ENCODE data around the gene GORAB.

GORAB gene

GRCh38 chr1:170559166-170559565 lies 27.2 kb downstream of the GORAB start:
- Histone ChIP-seq H3K27me3 (ENCODE audit: control insufficient read depth in 1 of 2, insufficient read depth in 2 of 2, low read length in 2 of 2) (no peaks in the 10 kb centered on the region), H3K9ac (ENCODE audit: low read depth in 1 of 2, low read length in 2 of 2) (no peak overlapping the region), H3K4me1 (ENCODE audit: control insufficient read depth in 1 of 2, insufficient read depth in 2 of 2, low read length in 2 of 2) (peaks cover 0 to 11% of the 10 kb centered on the region in 2 donors), H3K4me3 (ENCODE audit: low read depth in 1 of 2, low read length in 2 of 2) (no peak overlapping the region), H3K9me3 (ENCODE audit: control insufficient read depth in 1 of 2, low read length in 2 of 2) (peaks cover 0 to 2% of the 10 kb centered on the region in 2 donors), H3K27ac (ENCODE audit: low read depth, low read length) (no peak overlapping the region), H3K36me3 (ENCODE audit: control insufficient read depth in 1 of 2, insufficient read depth in 2 of 2, low read length in 2 of 2) (no peaks in the 10 kb centered on the region)

DNA sequence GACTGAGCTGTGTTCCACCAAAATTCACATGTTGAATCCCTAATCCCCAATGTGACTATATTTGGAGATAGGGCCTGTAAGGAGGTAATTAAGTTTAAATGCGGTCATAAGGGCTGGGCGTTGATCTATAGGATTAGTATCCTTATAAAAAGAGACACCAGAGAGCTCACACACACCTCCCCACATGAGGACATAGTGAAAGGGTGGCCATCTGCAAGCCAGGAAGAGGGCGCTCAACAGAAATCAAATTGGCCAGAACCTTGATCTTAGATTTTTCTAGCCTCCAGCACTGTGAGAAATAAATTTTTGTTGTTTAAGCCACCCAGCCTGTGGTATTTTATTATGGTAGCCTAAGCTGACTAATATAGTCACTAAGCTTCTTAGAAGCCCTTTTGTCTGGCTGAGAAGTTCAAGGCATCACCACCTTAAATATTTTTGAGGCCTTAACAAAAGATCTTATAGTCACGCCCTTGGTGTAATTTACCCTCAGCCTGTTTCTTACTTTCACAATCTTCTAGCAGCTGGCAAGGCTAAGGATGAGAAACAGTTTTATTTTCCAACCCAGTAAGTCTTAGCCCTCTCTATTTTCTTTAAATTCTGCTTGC lies 28.8 kb downstream of the GORAB start:
- Histone ChIP-seq H3K27ac (ENCODE audit: low read depth, low read length) (no peak overlapping the region), H3K9me3 (ENCODE audit: control insufficient read depth in 1 of 2, low read length in 2 of 2) (peaks cover 0 to 2% of the 10 kb centered on the region in 2 donors), H3K27me3 (ENCODE audit: control insufficient read depth in 1 of 2, insufficient read depth in 2 of 2, low read length in 2 of 2) (no peaks in the 10 kb centered on the region), H3K4me3 (ENCODE audit: low read depth in 1 of 2, low read length in 2 of 2) (no peak overlapping the region), H3K4me1 (ENCODE audit: control insufficient read depth in 1 of 2, insufficient read depth in 2 of 2, low read length in 2 of 2) (peaks cover 0 to 11% of the 10 kb centered on the region in 2 donors), H3K9ac (ENCODE audit: low read depth in 1 of 2, low read length in 2 of 2) (no peak overlapping the region), H3K36me3 (ENCODE audit: control insufficient read depth in 1 of 2, insufficient read depth in 2 of 2, low read length in 2 of 2) (no peaks in the 10 kb centered on the region)

DNA sequence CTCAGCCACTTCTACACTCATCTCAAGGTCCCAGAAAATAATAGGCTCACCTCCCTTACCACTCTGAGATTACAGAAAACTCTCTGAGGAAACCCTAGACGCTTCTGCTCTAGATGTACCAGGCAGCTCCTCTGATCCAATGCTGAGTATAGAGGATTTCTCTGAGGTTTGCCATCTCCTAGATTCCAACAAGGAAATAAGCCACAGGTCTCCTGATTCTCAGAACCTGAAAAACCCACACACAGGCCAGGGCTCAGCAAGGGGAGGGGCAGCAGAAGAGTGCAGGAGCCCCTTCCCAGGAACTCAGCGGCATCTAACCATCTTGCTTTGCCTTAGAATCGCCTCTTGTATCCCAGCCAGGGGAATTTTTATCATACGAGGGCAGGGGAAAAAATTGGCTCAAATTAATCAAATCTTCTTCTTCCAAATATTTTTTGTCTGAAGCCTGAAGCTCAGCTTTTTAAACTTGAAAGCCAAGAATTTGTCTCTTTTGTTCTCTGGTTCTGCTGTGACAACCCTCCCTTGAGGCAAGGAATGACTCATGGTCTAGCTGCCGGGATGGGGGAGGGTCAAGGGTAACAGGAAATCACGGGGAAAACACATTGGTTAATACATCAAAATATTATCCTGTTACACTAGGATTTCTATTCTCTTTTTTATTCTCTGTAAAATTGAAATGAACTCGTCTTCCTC lies 30.8 kb downstream of the GORAB start:
- Histone ChIP-seq H3K27ac (ENCODE audit: low read depth, low read length) (no peak overlapping the region), H3K9ac (ENCODE audit: low read depth in 1 of 2, low read length in 2 of 2) (no peak overlapping the region), H3K4me1 (ENCODE audit: control insufficient read depth in 1 of 2, insufficient read depth in 2 of 2, low read length in 2 of 2) (peaks cover 0 to 11% of the 10 kb centered on the region in 2 donors), H3K27me3 (ENCODE audit: control insufficient read depth in 1 of 2, insufficient read depth in 2 of 2, low read length in 2 of 2) (no peaks in the 10 kb centered on the region), H3K9me3 (ENCODE audit: control insufficient read depth in 1 of 2, low read length in 2 of 2) (peaks cover 0 to 2% of the 10 kb centered on the region in 2 donors), H3K36me3 (ENCODE audit: control insufficient read depth in 1 of 2, insufficient read depth in 2 of 2, low read length in 2 of 2) (no peaks in the 10 kb centered on the region), H3K4me3 (ENCODE audit: low read depth in 1 of 2, low read length in 2 of 2) (no peak overlapping the region)

DNA sequence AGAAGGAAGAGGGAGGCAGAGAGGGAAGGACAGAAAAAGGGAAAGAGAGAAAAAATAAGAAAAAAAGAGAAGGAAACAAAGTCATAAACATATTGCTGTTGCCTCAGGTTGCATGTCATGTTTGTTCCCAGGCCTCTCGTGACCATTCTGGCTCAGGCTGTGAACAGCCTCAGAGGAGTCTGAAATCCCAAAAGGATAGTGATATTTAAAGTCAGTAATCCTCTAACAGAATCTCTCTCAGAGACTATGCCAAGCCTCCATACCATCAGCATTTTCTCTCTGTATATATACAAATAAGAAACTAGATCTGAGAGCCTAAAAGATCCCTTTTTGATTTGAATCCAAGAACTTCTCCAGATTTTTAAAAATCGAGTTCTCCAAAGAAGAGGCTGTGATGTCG lies 35.2 kb downstream of the GORAB start:
- no peak overlapping the region for H3K27ac ChIP-seq (ENCODE audit: low read depth, low read length)
- H3K4me3 ChIP-seq (ENCODE audit: low read depth in 1 of 2, low read length in 2 of 2), result no peak overlapping the region
- H3K9ac ChIP-seq (ENCODE audit: low read depth in 1 of 2, low read length in 2 of 2), result no peak overlapping the region
- H3K27me3 ChIP-seq (ENCODE audit: control insufficient read depth in 1 of 2, insufficient read depth in 2 of 2, low read length in 2 of 2), result no peaks in the 10 kb centered on the region
- no peaks in the 10 kb centered on the region for H3K36me3 ChIP-seq (ENCODE audit: control insufficient read depth in 1 of 2, insufficient read depth in 2 of 2, low read length in 2 of 2)
- no peaks in the 10 kb centered on the region for H3K9me3 ChIP-seq (ENCODE audit: control insufficient read depth in 1 of 2, low read length in 2 of 2)
- H3K4me1 ChIP-seq (ENCODE audit: control insufficient read depth in 1 of 2, insufficient read depth in 2 of 2, low read length in 2 of 2), result peaks cover 0 to 11% of the 10 kb centered on the region in 2 donors

- H3K36me3 ChIP-seq (ENCODE audit: control insufficient read depth in 1 of 2, insufficient read depth in 2 of 2, low read length in 2 of 2), result no peaks in the 10 kb centered on the region
These were observed 36.2 kb downstream of the GORAB start for GRCh38 chr1:170568197-170568596.

GRCh38 chr1:170576980-170577379 lies 45.0 kb downstream of the GORAB start:
- Histone ChIP-seq H3K27ac (ENCODE audit: low read depth, low read length) (no peak overlapping the region), H3K27me3 (ENCODE audit: control insufficient read depth in 1 of 2, insufficient read depth in 2 of 2, low read length in 2 of 2) (no peaks in the 10 kb centered on the region), H3K36me3 (ENCODE audit: control insufficient read depth in 1 of 2, insufficient read depth in 2 of 2, low read length in 2 of 2) (no peaks in the 10 kb centered on the region), H3K9me3 (ENCODE audit: control insufficient read depth in 1 of 2, low read length in 2 of 2) (no peaks in the 10 kb centered on the region), H3K4me3 (ENCODE audit: low read depth in 1 of 2, low read length in 2 of 2) (no peak overlapping the region), H3K4me1 (ENCODE audit: control insufficient read depth in 1 of 2, insufficient read depth in 2 of 2, low read length in 2 of 2) (no peaks in the 10 kb centered on the region), H3K9ac (ENCODE audit: low read depth in 1 of 2, low read length in 2 of 2) (no peak overlapping the region)

More at GRCh38 chr1:170568197-170568596, 36.2 kb downstream of the GORAB start:
- Histone ChIP-seq H3K9me3 (ENCODE audit: control insufficient read depth in 1 of 2, low read length in 2 of 2) (no peaks in the 10 kb centered on the region), H3K27me3 (ENCODE audit: control insufficient read depth in 1 of 2, insufficient read depth in 2 of 2, low read length in 2 of 2) (no peaks in the 10 kb centered on the region), H3K27ac (ENCODE audit: low read depth, low read length) (no peak overlapping the region), H3K4me1 (ENCODE audit: control insufficient read depth in 1 of 2, insufficient read depth in 2 of 2, low read length in 2 of 2) (peaks cover 0 to 4% of the 10 kb centered on the region in 2 donors), H3K9ac (ENCODE audit: low read depth in 1 of 2, low read length in 2 of 2) (no peak overlapping the region), H3K4me3 (ENCODE audit: low read depth in 1 of 2, low read length in 2 of 2) (no peak overlapping the region)

DNA sequence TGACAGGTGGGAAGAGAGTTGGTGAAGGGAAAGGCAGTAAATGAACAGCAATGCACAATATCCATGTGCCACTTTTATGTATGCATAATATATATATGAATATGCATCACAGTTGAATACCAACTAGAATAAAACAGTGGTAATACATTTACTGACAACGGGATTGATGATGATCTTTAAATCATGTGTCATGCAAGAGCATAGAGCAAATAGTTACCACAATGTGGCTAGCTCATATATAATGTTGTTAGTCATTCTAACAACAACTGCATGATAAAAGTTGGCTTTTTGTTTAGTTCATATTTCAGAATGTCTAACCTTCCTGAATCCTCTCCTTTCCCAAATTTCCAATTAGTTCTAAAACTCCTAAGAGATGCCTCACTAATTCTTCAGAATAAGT lies 46.4 kb downstream of the GORAB start:
- Histone ChIP-seq H3K27me3 (ENCODE audit: control insufficient read depth in 1 of 2, insufficient read depth in 2 of 2, low read length in 2 of 2) (no peaks in the 10 kb centered on the region), H3K4me3 (ENCODE audit: low read depth in 1 of 2, low read length in 2 of 2) (no peak overlapping the region), H3K27ac (ENCODE audit: low read depth, low read length) (no peak overlapping the region), H3K4me1 (ENCODE audit: control insufficient read depth in 1 of 2, insufficient read depth in 2 of 2, low read length in 2 of 2) (no peaks in the 10 kb centered on the region), H3K9me3 (ENCODE audit: control insufficient read depth in 1 of 2, low read length in 2 of 2) (no peaks in the 10 kb centered on the region), H3K36me3 (ENCODE audit: control insufficient read depth in 1 of 2, insufficient read depth in 2 of 2, low read length in 2 of 2) (no peaks in the 10 kb centered on the region), H3K9ac (ENCODE audit: low read depth in 1 of 2, low read length in 2 of 2) (no peak overlapping the region)

DNA sequence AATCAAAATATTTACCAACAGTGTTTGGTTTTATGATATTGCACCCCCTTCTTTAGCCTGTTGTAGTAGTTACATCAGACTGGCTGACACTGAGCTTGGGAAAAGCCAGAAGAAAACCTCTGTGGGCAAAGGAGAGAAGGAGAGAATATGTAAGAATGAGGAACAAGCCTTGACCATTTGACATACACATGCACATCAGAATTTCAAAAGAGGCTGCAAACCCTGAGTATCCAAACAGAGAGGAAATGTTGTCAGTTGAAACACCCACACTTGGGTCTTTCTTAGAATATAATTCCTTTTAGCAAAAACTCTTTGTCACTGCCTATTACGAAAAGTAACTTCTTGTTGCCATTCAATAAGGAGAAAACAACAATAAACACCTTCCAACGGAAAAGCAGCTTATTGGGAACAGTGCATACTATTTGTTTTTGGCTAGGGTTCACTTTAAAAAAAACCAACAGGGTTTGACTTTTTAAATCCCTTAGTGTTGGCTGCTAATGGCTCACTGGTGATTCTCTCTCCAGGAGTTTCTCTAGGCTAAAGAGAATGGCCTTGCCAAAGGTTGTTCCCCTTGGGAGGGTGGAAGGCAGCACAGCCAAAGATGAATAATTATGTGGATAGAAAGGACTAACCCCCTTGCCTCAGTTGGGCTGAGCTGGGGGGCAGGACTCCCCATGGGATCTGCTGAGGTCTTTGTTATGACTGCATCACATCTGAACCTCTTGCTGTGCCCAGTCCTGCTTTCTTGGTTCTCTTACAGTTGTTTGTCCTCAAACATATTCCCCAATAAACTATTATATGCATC lies 48.9 kb downstream of the GORAB start:
- Histone ChIP-seq H3K36me3 (ENCODE audit: control insufficient read depth in 1 of 2, insufficient read depth in 2 of 2, low read length in 2 of 2) (no peaks in the 10 kb centered on the region), H3K9me3 (ENCODE audit: control insufficient read depth in 1 of 2, low read length in 2 of 2) (no peaks in the 10 kb centered on the region), H3K27ac (ENCODE audit: low read depth, low read length) (no peak overlapping the region), H3K9ac (ENCODE audit: low read depth in 1 of 2, low read length in 2 of 2) (no peak overlapping the region), H3K4me1 (ENCODE audit: control insufficient read depth in 1 of 2, insufficient read depth in 2 of 2, low read length in 2 of 2) (peaks cover 0 to under 1% of the 10 kb centered on the region in 2 donors), H3K27me3 (ENCODE audit: control insufficient read depth in 1 of 2, insufficient read depth in 2 of 2, low read length in 2 of 2) (no peaks in the 10 kb centered on the region), H3K4me3 (ENCODE audit: low read depth in 1 of 2, low read length in 2 of 2) (no peak overlapping the region)

GRCh38 chr1:170583186-170583585 lies 51.2 kb downstream of the GORAB start:
- no peak overlapping the region for H3K27ac ChIP-seq (ENCODE audit: low read depth, low read length)
- no peaks in the 10 kb centered on the region for H3K9me3 ChIP-seq (ENCODE audit: control insufficient read depth in 1 of 2, low read length in 2 of 2)
- no peaks in the 10 kb centered on the region for H3K36me3 ChIP-seq (ENCODE audit: control insufficient read depth in 1 of 2, insufficient read depth in 2 of 2, low read length in 2 of 2)
- H3K4me1 ChIP-seq (ENCODE audit: control insufficient read depth in 1 of 2, insufficient read depth in 2 of 2, low read length in 2 of 2), result peaks cover 0 to 6% of the 10 kb centered on the region in 2 donors
- no peak overlapping the region for H3K4me3 ChIP-seq (ENCODE audit: low read depth in 1 of 2, low read length in 2 of 2)
- H3K27me3 ChIP-seq (ENCODE audit: control insufficient read depth in 1 of 2, insufficient read depth in 2 of 2, low read length in 2 of 2), result no peaks in the 10 kb centered on the region
- H3K9ac ChIP-seq (ENCODE audit: low read depth in 1 of 2, low read length in 2 of 2), result no peak overlapping the region
